VCaP (cell line): ENCODE data around the gene KLHL25.

Experiments
- H3K27ac ChIP-seq: fragments of 450-650 bp; 2 replicates; pipeline ENCODE4 v1.5.1; 2017
- CTCF ChIP-seq: fragments of 450-650 bp; conservative IDR thresholded peaks from 2 replicates; pipeline ENCODE4 v1.5.1; 2017; ENCODE audit warnings: mild to moderate bottlenecking, moderate library complexity

The KLHL25 gene

GRCh38 chr15:85725564-85725963 lies 69.2 kb downstream of the KLHL25 start:
- TF ChIP-seq CTCF: no peak
- no peak overlapping the region for H3K27ac ChIP-seq

GRCh38 chr15:85725019-85725418 lies 69.7 kb downstream of the KLHL25 start:
- no peak overlapping the region for H3K27ac ChIP-seq
- TF ChIP-seq CTCF: no peak

- no peak overlapping the region for H3K27ac ChIP-seq
- no peak for TF ChIP-seq CTCF
Measured at GRCh38 chr15:85723960-85724945, 70.5 kb downstream of the KLHL25 start.

GRCh38 chr15:85722374-85723152 lies 72.2 kb downstream of the KLHL25 start:
- TF ChIP-seq CTCF: no peak

GRCh38 chr15:85718981-85719380 lies 75.7 kb downstream of the KLHL25 start:
- no peak overlapping the region for H3K27ac ChIP-seq
- no peak for TF ChIP-seq CTCF

More at GRCh38 chr15:85722374-85723152, 72.2 kb downstream of the KLHL25 start:
- no peak overlapping the region for H3K27ac ChIP-seq

- TF ChIP-seq CTCF: no peak
- no peak overlapping the region for H3K27ac ChIP-seq
Measured at GRCh38 chr15:85718271-85718971, 76.3 kb downstream of the KLHL25 start.

GRCh38 chr15:85717212-85717611 lies 77.5 kb downstream of the KLHL25 start:
- TF ChIP-seq CTCF: no peak
- H3K27ac ChIP-seq: no peak overlapping the region
